Right ventricle myocardium superior (tissue), 1 donor: ENCODE measurements around the gene PYCR2. TPM values are rescaled to one million over a fixed set of nuclear protein-coding genes. Genes with fewer than 3 reads are reported as not detected.

Experiments used
- microRNA-seq: library from miRNA; unstranded; fragments of <30 nt; microRNA quantifications from one replicate; pipeline ENCODE4 v1.2.0, GENCODE V29; 2020
- total RNA-seq: library from RNA; stranded (reverse); fragmentation: NEBNext Ultra II Directional; extraction: Animal tissue kit (Norgen Biotek cat#: 25700); gene quantifications from one replicate; pipeline ENCODE4 v1.2.1, GENCODE V29; 2021
- donor health status: DM: no; HTN: yes; CAD: no; lungs with severe emphysema.

Gene PYCR2
- total RNA-seq, 1 donor from 2014 or later, result 60.3 TPM

Small RNA genes lying within 50 kb of the gene (microRNA-seq; reads per million reads assigned to microRNA genes)
- gene MIR6741, result not detected

Other genes with a start within 250 kb of the PYCR2 start
- gene SRP9, start 146.4 kb downstream of the PYCR2 start, total RNA-seq, result 188 TPM
- gene EPHX1, start 114.1 kb downstream of the PYCR2 start, total RNA-seq, result 68.6 TPM
- 37.0 TPM for gene TMEM63A, start 41.9 kb downstream of the PYCR2 start, total RNA-seq
- 0.13 TPM for gene LEFTY1, start 35.1 kb downstream of the PYCR2 start, total RNA-seq
- gene LEFTY2, start 17.0 kb upstream of the PYCR2 start, total RNA-seq, result 0.24 TPM
- gene SDE2, start 75.1 kb upstream of the PYCR2 start, total RNA-seq, result 9.4 TPM
- 271 TPM for gene H3-3A, start 138.5 kb upstream of the PYCR2 start, total RNA-seq